SK-N-SH treated with all-trans-retinoic acid at 6 μM for 48 hours (cell line): Measurements from ENCODE around the gene THSD4.

Source experiments
- ATAC-seq: fragments of 200-7000 bp; cut with Tn5 transposase; 3 replicates; pipeline ENCODE4 v1.9.1; 2020; ENCODE audit warnings: mild to moderate bottlenecking, moderate library complexity
- ARNTL ChIP-seq: fragments of 450-650 bp; formaldehyde crosslinking; IDR thresholded peaks from 2 replicates; pipeline ENCODE4 v1.5.0; 2020; ENCODE audit warnings: low read depth, mild to moderate bottlenecking, moderate library complexity, borderline replicate concordance
- CSDC2 ChIP-seq: fragments of 250-450 bp; sonication (Bioruptor Pico); IDR thresholded peaks from 2 replicates; pipeline ENCODE4 v1.5.0; 2020; ENCODE audit warnings: mild to moderate bottlenecking, moderate library complexity
- ESRRG ChIP-seq: fragments of 250-450 bp; sonication (Bioruptor Pico); IDR thresholded peaks from 2 replicates; pipeline ENCODE4 v1.6.1; 2021; ENCODE audit warnings: mild to moderate bottlenecking
- GLIS3 ChIP-seq: fragments of 250-450 bp; sonication (Bioruptor Pico); IDR thresholded peaks from 2 replicates; pipeline ENCODE4 v1.5.0; 2020; ENCODE audit warnings: mild to moderate bottlenecking, moderate library complexity
- ISL1 ChIP-seq: fragments of 250-450 bp; sonication (Bioruptor Pico); IDR thresholded peaks from 2 replicates; pipeline ENCODE4 v2.1.2; 2022; ENCODE audit warnings: mild to moderate bottlenecking, moderate library complexity
- OSR1 ChIP-seq: fragments of 250-450 bp; sonication (Bioruptor Pico); IDR thresholded peaks from 2 replicates; pipeline ENCODE4 v1.8.0; 2022; ENCODE audit warnings: moderate library complexity, mild to moderate bottlenecking, inconsistent platforms
- RARB ChIP-seq: fragments of 250-450 bp; sonication (Bioruptor Pico); IDR thresholded peaks from 2 replicates; pipeline ENCODE4 v1.8.0; 2021; ENCODE audit warnings: mild to moderate bottlenecking, moderate library complexity
- SNAI2 ChIP-seq: fragments of 250-450 bp; sonication (Bioruptor Pico); IDR thresholded peaks from 2 replicates; pipeline ENCODE4 v1.5.0; 2020; ENCODE audit warnings: mild to moderate bottlenecking, moderate library complexity
- TCF4 ChIP-seq: fragments of 250-450 bp; sonication (Bioruptor Pico); IDR thresholded peaks from 2 replicates; pipeline ENCODE4 v1.8.0; 2021; ENCODE audit warnings: mild to moderate bottlenecking, moderate library complexity, borderline replicate concordance
- TOX ChIP-seq: fragments of 250-450 bp; sonication (Bioruptor Pico); IDR thresholded peaks from 2 replicates; pipeline ENCODE4 v1.8.0; 2021; ENCODE audit warnings: mild to moderate bottlenecking, moderate library complexity, borderline replicate concordance
- ZC3H10 ChIP-seq: fragments of 250-450 bp; sonication (Bioruptor Pico); IDR thresholded peaks from 2 replicates; pipeline ENCODE4 v1.5.1; 2021; ENCODE audit warnings: mild to moderate bottlenecking, moderate library complexity
- ZFP3 ChIP-seq: fragments of 250-450 bp; sonication (Bioruptor Pico); IDR thresholded peaks from 2 replicates; pipeline ENCODE4 v1.5.0; 2020; ENCODE audit warnings: mild to moderate bottlenecking, moderate library complexity
- ZFP30 ChIP-seq: fragments of 450-650 bp; formaldehyde crosslinking; IDR thresholded peaks from 2 replicates; pipeline ENCODE4 v1.5.0; 2022; ENCODE audit warnings: mild to moderate bottlenecking, moderate library complexity
- ZNF565 ChIP-seq: fragments of 450-650 bp; formaldehyde crosslinking; conservative IDR thresholded peaks from 2 replicates; pipeline ENCODE4 v1.5.0; 2020; ENCODE audit warnings: low read depth, mild to moderate bottlenecking, moderate library complexity
- ZNF70 ChIP-seq: fragments of 450-650 bp; formaldehyde crosslinking; IDR thresholded peaks from 2 replicates; pipeline ENCODE4 v1.5.0; 2020; ENCODE audit warnings: mild to moderate bottlenecking, moderate library complexity
- ZNF8 ChIP-seq: fragments of 450-650 bp; formaldehyde crosslinking; IDR thresholded peaks from 2 replicates; pipeline ENCODE4 v1.5.0; 2020; ENCODE audit warnings: mild to moderate bottlenecking, moderate library complexity
- TF ChIP-seq, protein P1 (sequence below): fragments of 250-450 bp; sonication (Bioruptor Pico); IDR thresholded peaks from 2 replicates; pipeline ENCODE4 v1.5.1; 2021; ENCODE audit warnings: mild to moderate bottlenecking, moderate library complexity
- TF ChIP-seq, protein P2 (sequence below): fragments of 250-450 bp; sonication (Bioruptor Pico); IDR thresholded peaks from 2 replicates; pipeline ENCODE4 v1.8.0; 2020; ENCODE audit warnings: mild to moderate bottlenecking, moderate library complexity, borderline replicate concordance
- TF ChIP-seq, protein P3 (sequence below): fragments of 250-450 bp; sonication (Bioruptor Pico); IDR thresholded peaks from 2 replicates; pipeline ENCODE4 v1.5.0; 2020; ENCODE audit warnings: mild to moderate bottlenecking, moderate library complexity

THSD4 gene

DNA sequence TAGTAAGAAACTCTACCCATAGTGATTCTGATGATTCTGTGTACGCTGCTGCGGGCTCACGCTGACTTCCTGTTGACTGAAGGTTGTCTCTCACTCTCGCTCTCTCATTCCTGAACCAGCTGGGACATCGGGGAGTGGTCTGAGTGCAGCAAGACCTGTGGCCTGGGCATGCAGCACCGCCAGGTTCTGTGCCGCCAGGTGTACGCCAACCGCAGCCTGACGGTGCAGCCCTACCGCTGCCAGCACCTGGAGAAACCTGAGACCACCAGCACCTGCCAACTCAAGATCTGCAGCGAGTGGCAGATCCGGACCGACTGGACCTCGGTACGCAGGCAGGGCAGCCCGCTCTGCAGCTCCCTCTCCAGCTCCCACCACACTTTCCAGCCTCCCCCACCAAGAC lies 631.4 kb downstream of the THSD4 start:
- TF ChIP-seq ESRRG (CRISPR knock-in tag) (no peak), ZNF565 (CRISPR knock-in tag) (no peak), SNAI2 (CRISPR knock-in tag) (no peak), TCF4 (CRISPR knock-in tag) (no peak), TOX (CRISPR knock-in tag) (no peak), ARNTL (CRISPR knock-in tag) (no peak), OSR1 (CRISPR knock-in tag) (no peak), ZFP30 (no peak), ZFP3 (no peak)
- TF ChIP-seq, protein P1, sequence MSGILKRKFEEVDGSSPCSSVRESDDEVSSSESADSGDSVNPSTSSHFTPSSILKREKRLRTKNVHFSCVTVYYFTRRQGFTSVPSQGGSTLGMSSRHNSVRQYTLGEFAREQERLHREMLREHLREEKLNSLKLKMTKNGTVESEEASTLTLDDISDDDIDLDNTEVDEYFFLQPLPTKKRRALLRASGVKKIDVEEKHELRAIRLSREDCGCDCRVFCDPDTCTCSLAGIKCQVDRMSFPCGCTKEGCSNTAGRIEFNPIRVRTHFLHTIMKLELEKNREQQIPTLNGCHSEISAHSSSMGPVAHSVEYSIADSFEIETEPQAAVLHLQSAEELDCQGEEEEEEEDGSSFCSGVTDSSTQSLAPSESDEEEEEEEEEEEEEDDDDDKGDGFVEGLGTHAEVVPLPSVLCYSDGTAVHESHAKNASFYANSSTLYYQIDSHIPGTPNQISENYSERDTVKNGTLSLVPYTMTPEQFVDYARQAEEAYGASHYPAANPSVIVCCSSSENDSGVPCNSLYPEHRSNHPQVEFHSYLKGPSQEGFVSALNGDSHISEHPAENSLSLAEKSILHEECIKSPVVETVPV (CRISPR knock-in tag), result no peak
- TF ChIP-seq, protein P2, sequence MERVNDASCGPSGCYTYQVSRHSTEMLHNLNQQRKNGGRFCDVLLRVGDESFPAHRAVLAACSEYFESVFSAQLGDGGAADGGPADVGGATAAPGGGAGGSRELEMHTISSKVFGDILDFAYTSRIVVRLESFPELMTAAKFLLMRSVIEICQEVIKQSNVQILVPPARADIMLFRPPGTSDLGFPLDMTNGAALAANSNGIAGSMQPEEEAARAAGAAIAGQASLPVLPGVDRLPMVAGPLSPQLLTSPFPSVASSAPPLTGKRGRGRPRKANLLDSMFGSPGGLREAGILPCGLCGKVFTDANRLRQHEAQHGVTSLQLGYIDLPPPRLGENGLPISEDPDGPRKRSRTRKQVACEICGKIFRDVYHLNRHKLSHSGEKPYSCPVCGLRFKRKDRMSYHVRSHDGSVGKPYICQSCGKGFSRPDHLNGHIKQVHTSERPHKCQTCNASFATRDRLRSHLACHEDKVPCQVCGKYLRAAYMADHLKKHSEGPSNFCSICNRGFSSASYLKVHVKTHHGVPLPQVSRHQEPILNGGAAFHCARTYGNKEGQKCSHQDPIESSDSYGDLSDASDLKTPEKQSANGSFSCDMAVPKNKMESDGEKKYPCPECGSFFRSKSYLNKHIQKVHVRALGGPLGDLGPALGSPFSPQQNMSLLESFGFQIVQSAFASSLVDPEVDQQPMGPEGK (CRISPR knock-in tag), result no peak
- TF ChIP-seq, protein P3, sequence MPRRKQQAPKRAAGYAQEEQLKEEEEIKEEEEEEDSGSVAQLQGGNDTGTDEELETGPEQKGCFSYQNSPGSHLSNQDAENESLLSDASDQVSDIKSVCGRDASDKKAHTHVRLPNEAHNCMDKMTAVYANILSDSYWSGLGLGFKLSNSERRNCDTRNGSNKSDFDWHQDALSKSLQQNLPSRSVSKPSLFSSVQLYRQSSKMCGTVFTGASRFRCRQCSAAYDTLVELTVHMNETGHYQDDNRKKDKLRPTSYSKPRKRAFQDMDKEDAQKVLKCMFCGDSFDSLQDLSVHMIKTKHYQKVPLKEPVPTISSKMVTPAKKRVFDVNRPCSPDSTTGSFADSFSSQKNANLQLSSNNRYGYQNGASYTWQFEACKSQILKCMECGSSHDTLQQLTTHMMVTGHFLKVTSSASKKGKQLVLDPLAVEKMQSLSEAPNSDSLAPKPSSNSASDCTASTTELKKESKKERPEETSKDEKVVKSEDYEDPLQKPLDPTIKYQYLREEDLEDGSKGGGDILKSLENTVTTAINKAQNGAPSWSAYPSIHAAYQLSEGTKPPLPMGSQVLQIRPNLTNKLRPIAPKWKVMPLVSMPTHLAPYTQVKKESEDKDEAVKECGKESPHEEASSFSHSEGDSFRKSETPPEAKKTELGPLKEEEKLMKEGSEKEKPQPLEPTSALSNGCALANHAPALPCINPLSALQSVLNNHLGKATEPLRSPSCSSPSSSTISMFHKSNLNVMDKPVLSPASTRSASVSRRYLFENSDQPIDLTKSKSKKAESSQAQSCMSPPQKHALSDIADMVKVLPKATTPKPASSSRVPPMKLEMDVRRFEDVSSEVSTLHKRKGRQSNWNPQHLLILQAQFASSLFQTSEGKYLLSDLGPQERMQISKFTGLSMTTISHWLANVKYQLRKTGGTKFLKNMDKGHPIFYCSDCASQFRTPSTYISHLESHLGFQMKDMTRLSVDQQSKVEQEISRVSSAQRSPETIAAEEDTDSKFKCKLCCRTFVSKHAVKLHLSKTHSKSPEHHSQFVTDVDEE (CRISPR knock-in tag), result no peak
- no peak for ATAC-seq

DNA sequence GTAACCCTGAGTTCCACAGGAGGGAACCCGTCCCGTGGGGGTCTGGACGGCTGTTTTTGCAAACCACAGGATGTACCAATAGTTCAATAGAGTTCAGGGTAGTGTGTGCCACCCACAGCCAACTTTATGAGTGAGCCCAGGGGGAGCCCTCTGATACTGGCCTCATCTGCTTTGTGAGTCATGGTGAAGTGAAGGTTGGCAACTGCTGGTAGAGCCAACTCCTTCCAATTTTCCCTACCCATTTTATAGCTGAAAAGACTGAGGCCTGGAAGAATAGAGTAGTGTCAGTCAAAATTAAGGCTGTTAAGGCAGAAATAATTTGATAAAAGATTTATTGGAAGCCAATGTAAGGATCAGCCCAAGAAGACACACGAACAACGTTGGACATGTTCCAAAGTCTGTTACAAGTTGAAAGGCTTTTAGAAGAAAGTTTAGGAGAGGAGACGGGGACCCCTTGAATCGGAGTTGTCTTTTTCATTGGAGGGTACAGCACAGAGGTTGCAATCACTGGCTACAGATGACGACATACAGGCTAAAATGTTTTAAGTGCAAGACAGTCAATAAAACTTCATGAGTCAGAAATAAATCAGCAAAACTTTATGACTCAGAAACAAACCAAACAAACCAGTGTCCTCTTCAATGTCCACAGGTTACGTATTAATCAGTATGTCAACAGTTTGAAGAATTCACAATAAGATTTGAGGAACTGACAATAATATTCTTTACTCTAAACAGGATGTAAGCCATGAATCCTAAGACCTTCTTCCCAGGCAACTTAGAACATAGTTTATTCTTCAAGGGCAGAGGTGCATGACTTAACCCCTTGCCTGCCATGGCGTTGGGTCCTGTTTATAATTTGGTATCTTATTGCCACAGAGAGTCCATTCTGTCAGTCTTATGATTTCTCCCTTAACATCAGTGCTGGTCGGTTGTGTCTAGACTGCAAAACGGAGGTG lies 632.1 kb downstream of the THSD4 start:
- peak; percentile 64 for ATAC-seq
- TF ChIP-seq ZNF70 (CRISPR knock-in tag), result no peak
- peak; percentile 67 for TF ChIP-seq ISL1 (CRISPR knock-in tag)
- TF ChIP-seq TOX (CRISPR knock-in tag), result no peak
- 0 out of 2 replicates have a peak, but pooled peaks have one; percentile 36 for TF ChIP-seq CSDC2 (CRISPR knock-in tag)
- TF ChIP-seq RARB (CRISPR knock-in tag), result no peak

DNA sequence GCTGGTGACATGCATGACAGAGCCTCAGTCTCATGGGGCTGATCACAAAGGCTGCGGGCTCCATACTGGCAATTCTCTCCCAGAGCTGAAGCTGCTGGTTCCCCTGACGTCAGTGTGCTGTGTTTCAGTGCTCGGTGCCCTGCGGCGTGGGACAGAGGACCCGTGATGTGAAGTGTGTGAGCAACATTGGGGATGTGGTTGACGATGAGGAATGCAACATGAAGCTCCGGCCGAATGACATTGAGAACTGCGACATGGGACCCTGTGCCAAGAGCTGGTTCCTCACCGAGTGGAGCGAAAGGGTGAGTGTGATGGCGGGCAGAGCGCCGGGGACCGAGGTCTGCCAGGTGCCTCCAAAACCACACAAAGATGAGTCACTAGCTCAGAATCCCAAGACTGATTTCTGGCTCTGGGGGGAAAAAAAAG lies 633.0 kb downstream of the THSD4 start:
- no peak for TF ChIP-seq ZC3H10 (CRISPR knock-in tag)
- TF ChIP-seq RARB (CRISPR knock-in tag), result no peak
- no peak for TF ChIP-seq OSR1 (CRISPR knock-in tag)
- TF ChIP-seq ARNTL (CRISPR knock-in tag), result no peak
- TF ChIP-seq ZNF8, result no peak
- no peak for TF ChIP-seq ZNF565 (CRISPR knock-in tag)
- no peak for TF ChIP-seq ZFP3
- TF ChIP-seq ZNF70 (CRISPR knock-in tag), result no peak
- no peak for TF ChIP-seq ZFP30
- TF ChIP-seq, protein P1 (CRISPR knock-in tag), result no peak
- no peak for TF ChIP-seq SNAI2 (CRISPR knock-in tag)
- TF ChIP-seq ESRRG (CRISPR knock-in tag), result no peak
- TF ChIP-seq, all 23 proteins: peak for 0

DNA sequence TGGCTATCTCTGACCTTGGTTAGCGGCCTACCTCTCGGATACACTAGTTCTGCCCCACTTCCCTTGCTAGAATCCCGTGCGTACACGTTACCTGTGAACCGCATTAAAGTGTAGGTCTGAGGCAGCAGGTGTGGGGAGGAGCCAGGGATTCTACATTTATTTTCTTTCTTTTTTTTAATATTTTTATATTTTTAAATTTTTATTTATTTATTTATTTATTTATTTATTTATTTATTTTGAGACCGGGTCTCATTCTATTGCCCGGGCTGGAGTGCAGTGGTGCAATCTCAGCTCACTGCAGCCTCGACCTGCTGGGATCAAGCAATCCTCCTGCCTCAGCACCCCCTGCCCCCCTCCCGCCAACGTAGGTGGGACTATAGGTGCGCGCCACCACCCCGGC lies 634.2 kb downstream of the THSD4 start:
- ATAC-seq, result no peak
- TF ChIP-seq GLIS3 (CRISPR knock-in tag), result no peak
- no peak for TF ChIP-seq ZNF70 (CRISPR knock-in tag)
- no peak for TF ChIP-seq TOX (CRISPR knock-in tag)

More for the DNA sequence above, 633.0 kb downstream of the THSD4 start:
- peak; percentile 40; the same call in 2 of the 3 replicates for ATAC-seq
